Measurements from ENCODE around the gene APOBEC3F. TPM values are rescaled to one million over a fixed set of nuclear protein-coding genes. Genes with fewer than 3 reads are reported as not detected.
"Not testable (repeated sequence)": the region's sequence is repeated elsewhere in the genome, so short reads cannot be mapped to it uniquely, and the experiment has no call there.

The APOBEC3F gene
- total RNA-seq, 2 experiments from 2014 or later = 3.7 to 20.7 TPM

GRCh38 chr22:39070186-39070585, 29.5 kb downstream of the APOBEC3F start:
- CTCF ChIA-PET (ENCODE audit: unreplicated experiment) = no interaction called here
- Histone ChIP-seq H3K4me3 (ENCODE audit: low read depth, low read length, poor library complexity, severe bottlenecking) (no peak overlapping the region), H3K4me1 (ENCODE audit: insufficient read depth, low read length, poor library complexity, severe bottlenecking) (peaks cover 94% of the 10 kb centered on the region), H3K9me3 (ENCODE audit: low read length) (no peaks in the 10 kb centered on the region; the same call in 1 of the 2 replicates), H3K27ac (ENCODE audit: low read depth, low read length, poor library complexity, severe bottlenecking) (peak overlapping the region; percentile 89), H3K79me2 (ENCODE audit: insufficient read depth, low read depth, low read length) (peaks cover 4% of the 10 kb centered on the region; the same call in 1 of the 2 replicates), H4K20me1 (ENCODE audit: insufficient read depth, low read length) (no peaks in the 10 kb centered on the region), H3K9me2 (ENCODE audit: insufficient read depth, low read length) (no peaks in the 10 kb centered on the region), H3K36me3 (ENCODE audit: insufficient read depth, low read length) (peaks cover 7% of the 10 kb centered on the region; the same call in 1 of the 2 replicates), H2AFZ (ENCODE audit: low read length) (no peak overlapping the region), H3K4me2 (ENCODE audit: low read length) (no peak overlapping the region)
- no peak for DNase-seq (ENCODE audit: low spot score)
- intact Hi-C loops (cut with micrococcal nuclease; ENCODE audit: unreplicated experiment) = no loop called here
- POLR2A ChIA-PET = no interaction called here
- no peak for TF ChIP-seq EZH2phosphoT487 (IDR thresholded peaks at IDR 0.05; ENCODE audit: borderline replicate concordance, low read depth, low read length)
- no peak for TF ChIP-seq CTCF (conservative IDR thresholded peaks at IDR 0.05; ENCODE audit: low read length)
- no TSS peak for BruUV-seq (replicated peaks)

GRCh38 chr22:39072581-39072981, 31.9 kb downstream of the APOBEC3F start:
- H3K36me3 ChIP-seq (ENCODE audit: insufficient read depth, low read length); H3K79me2 ChIP-seq (ENCODE audit: insufficient read depth, low read depth, low read length); CTCF ChIA-PET (ENCODE audit: unreplicated experiment); BruUV-seq (replicated peaks); H3K9me3 ChIP-seq (ENCODE audit: low read length); H3K9me2 ChIP-seq (ENCODE audit: insufficient read depth, low read length); H4K20me1 ChIP-seq (ENCODE audit: insufficient read depth, low read length): not testable (repeated sequence)
- peak overlapping the region; percentile 33 for H3K4me3 ChIP-seq (ENCODE audit: low read depth, low read length, poor library complexity, severe bottlenecking)
- H3K4me2 ChIP-seq (ENCODE audit: low read length) = peak overlapping the region; percentile 58
- POLR2A ChIA-PET = interaction anchor here (0.6 to 1.0 kb wide), 2 partner anchors 39 to 203 kb away, joined by 3 to 4 read pairs; no protein-coding TSS in a partner anchor
- H3K27ac ChIP-seq (ENCODE audit: low read depth, low read length, poor library complexity, severe bottlenecking) = peak overlapping the region; percentile 89
- intact Hi-C loops (cut with micrococcal nuclease; ENCODE audit: unreplicated experiment) = loop anchor here (2.0 kb wide), 1 partner anchor 42 kb away; no protein-coding TSS in a partner anchor
- H2AFZ ChIP-seq (ENCODE audit: low read length) = peak overlapping the region; percentile 54; the same call in 1 of the 2 replicates
- peak; percentile 66 for DNase-seq (ENCODE audit: low spot score)
- peaks cover 87% of the 10 kb centered on the region for H3K4me1 ChIP-seq (ENCODE audit: insufficient read depth, low read length, poor library complexity, severe bottlenecking)

- H3K79me2 ChIP-seq (ENCODE audit: insufficient read depth, low read depth, low read length) = peaks cover 13% of the 10 kb centered on the region; the same call in 1 of the 2 replicates
- H3K9me3 ChIP-seq (ENCODE audit: low read length) = no peaks in the 10 kb centered on the region
- ChIA-PET POLR2A (interaction anchor here (0.7 kb wide), 1 partner anchor 44 kb away, joined by 4 read pairs; no protein-coding TSS in a partner anchor), CTCF (ENCODE audit: unreplicated experiment) (no interaction called here)
- peak overlapping the region; percentile 58 for H3K4me2 ChIP-seq (ENCODE audit: low read length)
- no peaks in the 10 kb centered on the region for H3K9me2 ChIP-seq (ENCODE audit: insufficient read depth, low read length)
- H3K4me3 ChIP-seq (ENCODE audit: low read depth, low read length, poor library complexity, severe bottlenecking) = peak overlapping the region; percentile 5
- peak overlapping the region; percentile 89 for H3K27ac ChIP-seq (ENCODE audit: low read depth, low read length, poor library complexity, severe bottlenecking)
- peak overlapping the region; percentile 22; the same call in 1 of the 2 replicates for H2AFZ ChIP-seq (ENCODE audit: low read length)
- peaks cover 2% of the 10 kb centered on the region; the same call in 1 of the 2 replicates for H3K36me3 ChIP-seq (ENCODE audit: insufficient read depth, low read length)
- no peaks in the 10 kb centered on the region for H4K20me1 ChIP-seq (ENCODE audit: insufficient read depth, low read length)
- intact Hi-C loops (cut with micrococcal nuclease; ENCODE audit: unreplicated experiment) = loop anchor here (2.0 kb wide), 1 partner anchor 41 kb away; no protein-coding TSS in a partner anchor
- no peak for DNase-seq (ENCODE audit: low spot score)
- TF ChIP-seq EZH2phosphoT487 (IDR thresholded peaks at IDR 0.05; ENCODE audit: borderline replicate concordance, low read depth, low read length) (no peak), CTCF (conservative IDR thresholded peaks at IDR 0.05; ENCODE audit: low read length) (no peak)
- peaks cover 84% of the 10 kb centered on the region for H3K4me1 ChIP-seq (ENCODE audit: insufficient read depth, low read length, poor library complexity, severe bottlenecking)
- no TSS peak for BruUV-seq (replicated peaks)
These were observed 33.3 kb downstream of the APOBEC3F start for GRCh38 chr22:39073981-39074380.

GRCh38 chr22:39076155-39077025, 35.7 kb downstream of the APOBEC3F start:
- H4K20me1 ChIP-seq (ENCODE audit: insufficient read depth, low read length); intact Hi-C loops (cut with micrococcal nuclease; ENCODE audit: unreplicated experiment); H3K9me2 ChIP-seq (ENCODE audit: insufficient read depth, low read length); H3K9me3 ChIP-seq (ENCODE audit: low read length); H3K36me3 ChIP-seq (ENCODE audit: insufficient read depth, low read length); H2AFZ ChIP-seq (ENCODE audit: low read length); BruUV-seq (replicated peaks): not testable (repeated sequence)
- peak overlapping the region; percentile 77 for H3K4me3 ChIP-seq (ENCODE audit: low read depth, low read length, poor library complexity, severe bottlenecking)
- ChIA-PET CTCF (ENCODE audit: unreplicated experiment) (interaction anchor here (0.6 kb wide), 1 partner anchor 9 kb away, joined by 3 read pairs; no protein-coding TSS in a partner anchor), POLR2A (interaction anchor here (1.2 kb wide), 1 partner anchor 8 kb away, joined by 3 read pairs; no protein-coding TSS in a partner anchor)
- peaks cover 13% of the 10 kb centered on the region; the same call in 1 of the 2 replicates for H3K79me2 ChIP-seq (ENCODE audit: insufficient read depth, low read depth, low read length)
- H3K27ac ChIP-seq (ENCODE audit: low read depth, low read length, poor library complexity, severe bottlenecking) = peak overlapping the region; percentile 89
- H3K4me1 ChIP-seq (ENCODE audit: insufficient read depth, low read length, poor library complexity, severe bottlenecking) = peaks cover 85% of the 10 kb centered on the region
- DNase-seq (ENCODE audit: low spot score) = peak; percentile 42
- peak overlapping the region; percentile 58 for H3K4me2 ChIP-seq (ENCODE audit: low read length)
